Measurements from ENCODE around the gene LCN9.

The LCN9 gene

GRCh38 chr9:135698767-135699166 is 35.7 kb downstream of the LCN9 start:
- TF ChIP-seq, protein P1, sequence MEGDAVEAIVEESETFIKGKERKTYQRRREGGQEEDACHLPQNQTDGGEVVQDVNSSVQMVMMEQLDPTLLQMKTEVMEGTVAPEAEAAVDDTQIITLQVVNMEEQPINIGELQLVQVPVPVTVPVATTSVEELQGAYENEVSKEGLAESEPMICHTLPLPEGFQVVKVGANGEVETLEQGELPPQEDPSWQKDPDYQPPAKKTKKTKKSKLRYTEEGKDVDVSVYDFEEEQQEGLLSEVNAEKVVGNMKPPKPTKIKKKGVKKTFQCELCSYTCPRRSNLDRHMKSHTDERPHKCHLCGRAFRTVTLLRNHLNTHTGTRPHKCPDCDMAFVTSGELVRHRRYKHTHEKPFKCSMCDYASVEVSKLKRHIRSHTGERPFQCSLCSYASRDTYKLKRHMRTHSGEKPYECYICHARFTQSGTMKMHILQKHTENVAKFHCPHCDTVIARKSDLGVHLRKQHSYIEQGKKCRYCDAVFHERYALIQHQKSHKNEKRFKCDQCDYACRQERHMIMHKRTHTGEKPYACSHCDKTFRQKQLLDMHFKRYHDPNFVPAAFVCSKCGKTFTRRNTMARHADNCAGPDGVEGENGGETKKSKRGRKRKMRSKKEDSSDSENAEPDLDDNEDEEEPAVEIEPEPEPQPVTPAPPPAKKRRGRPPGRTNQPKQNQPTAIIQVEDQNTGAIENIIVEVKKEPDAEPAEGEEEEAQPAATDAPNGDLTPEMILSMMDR (conservative IDR thresholded peaks at IDR 0.05; ENCODE audit: low read length) = no peak
- no peak overlapping the region for H3K4me3 ChIP-seq (ENCODE audit: low read length)
- no peak for DNase-seq (ENCODE audit: low read depth)

GRCh38 chr9:135699440-135699839 is 36.3 kb downstream of the LCN9 start, which contains the start of gene SOHLH1:
Gene SOHLH1 (minus strand): TSS chr9:135699481. CDS start chr9:135699467, 14 bp downstream.
- no peak within 1 kb of the TSS for H3K4me3 ChIP-seq (ENCODE audit: low read length)
- TF ChIP-seq, protein P1 (conservative IDR thresholded peaks at IDR 0.05; ENCODE audit: low read length) = no peak
- no peak for DNase-seq (ENCODE audit: low read depth)

DNA sequence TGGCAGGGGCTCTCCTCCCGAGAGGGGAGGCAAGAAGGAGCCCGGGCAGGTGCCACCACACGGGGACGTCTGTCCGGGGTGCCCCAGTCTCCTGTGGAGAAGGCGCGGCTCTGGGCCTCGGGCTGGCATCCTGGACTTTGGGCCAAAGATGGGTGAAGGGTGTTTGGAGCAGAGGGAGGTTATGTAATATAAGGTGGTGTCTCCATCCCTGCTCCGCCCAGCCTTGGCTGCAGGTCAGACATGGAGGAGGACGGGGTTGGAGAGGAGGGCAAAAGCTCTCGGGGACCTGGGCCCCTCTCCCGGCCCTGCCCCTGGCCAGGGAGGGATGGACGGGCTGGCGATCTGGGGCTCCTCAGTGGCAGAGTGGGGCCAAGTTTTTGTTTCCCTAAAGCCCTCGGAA is 37.4 kb downstream of the LCN9 start:
- no peak overlapping the region for H3K4me3 ChIP-seq (ENCODE audit: low read length)
- DNase-seq (ENCODE audit: low read depth) = no peak
- TF ChIP-seq, protein P1 (conservative IDR thresholded peaks at IDR 0.05; ENCODE audit: low read length) = no peak

GRCh38 chr9:135701067-135701958 is 38.2 kb downstream of the LCN9 start:
- no peak for DNase-seq (ENCODE audit: low read depth)
- H3K4me3 ChIP-seq (ENCODE audit: low read length) = no peak overlapping the region
- TF ChIP-seq, protein P1 (conservative IDR thresholded peaks at IDR 0.05; ENCODE audit: low read length) = no peak

DNA sequence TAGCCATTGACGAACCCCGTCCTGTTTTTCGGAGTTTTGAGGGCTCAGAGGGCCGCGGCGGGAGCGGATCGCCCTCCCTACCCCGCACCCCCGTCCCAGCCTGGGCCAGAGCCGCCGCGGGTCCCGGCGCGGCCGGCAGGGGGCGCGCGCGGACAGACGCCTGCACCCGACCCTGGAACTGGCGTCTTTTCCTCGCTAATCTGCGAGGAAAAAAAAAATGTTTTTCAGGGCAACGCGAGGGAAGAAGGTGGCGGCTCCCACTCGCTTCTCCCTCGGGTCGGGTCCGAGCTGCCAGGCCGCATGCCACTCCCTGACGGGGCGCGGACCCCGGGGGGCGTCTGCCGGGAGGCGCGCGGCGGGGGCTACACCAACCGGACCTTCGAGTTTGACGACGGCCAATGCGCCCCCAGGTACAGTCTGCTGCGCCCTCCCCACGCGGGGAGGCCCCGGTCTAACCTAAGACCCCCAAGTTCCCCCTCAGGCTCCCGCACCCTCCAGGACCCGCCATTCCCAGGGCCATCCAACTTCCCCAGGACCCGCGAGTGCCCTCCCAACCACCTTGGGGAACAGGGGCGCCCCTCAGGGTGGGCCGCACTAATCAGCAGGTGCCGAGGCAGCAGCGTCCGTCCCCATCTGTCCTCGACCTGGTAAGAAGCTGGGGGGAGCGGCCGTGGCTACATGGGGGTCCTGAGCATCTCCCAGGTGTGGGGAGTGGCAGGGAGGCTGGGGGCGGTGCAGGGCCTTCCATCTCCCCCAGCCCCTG is 39.0 kb downstream of the LCN9 start, which contains the start of gene KCNT1:
KCNT1 (plus strand) TSS at position 227 of the 763 bp plus-strand sequence; CDS start at position 301, 74 bp downstream.
- H3K4me3 ChIP-seq (ENCODE audit: low read length) = no peak within 1 kb of the TSS
- TF ChIP-seq, protein P1 (conservative IDR thresholded peaks at IDR 0.05; ENCODE audit: low read length) = peak; percentile 26
- DNase-seq (ENCODE audit: low read depth) = peak; percentile 13

DNA sequence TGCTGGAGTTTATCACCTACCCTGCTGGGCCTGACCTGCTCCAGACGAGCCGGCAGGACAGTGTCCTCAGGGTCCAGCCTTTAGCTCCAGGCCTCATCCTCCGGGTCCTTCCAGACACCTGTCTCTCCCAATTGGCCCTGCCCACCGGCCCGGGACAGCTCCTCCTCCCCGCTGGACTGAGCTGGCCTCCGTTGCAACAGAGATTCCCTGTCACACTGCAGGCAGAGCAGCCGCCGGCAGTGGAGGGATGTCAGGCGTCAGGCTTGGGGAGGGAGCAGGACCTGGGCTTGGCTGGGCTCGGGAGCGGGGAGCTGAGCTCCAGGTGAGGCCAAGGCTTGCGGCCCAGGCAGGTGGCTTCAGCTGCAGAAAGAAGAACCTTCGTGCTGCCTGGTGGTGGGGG is 40.6 kb downstream of the LCN9 start:
- DNase-seq (ENCODE audit: low read depth) = no peak
- TF ChIP-seq, protein P1 (conservative IDR thresholded peaks at IDR 0.05; ENCODE audit: low read length) = no peak
- H3K4me3 ChIP-seq (ENCODE audit: low read length) = no peak overlapping the region
